GM18517 (cell line): ENCODE data around the gene PPFIA3.

Experiments used
- ATAC-seq: cut with Tn5 transposase; IDR thresholded peaks from one replicate; pipeline ENCODE4 v1.9.1; 2021; ENCODE audit warnings: mild to moderate bottlenecking, moderate library complexity; ENCODE audit not compliant: unreplicated experiment

The PPFIA3 gene

GRCh38 chr19:49102303-49102702 lies 17.0 kb upstream of the PPFIA3 start:
- ATAC-seq: no peak

- no peak for ATAC-seq
Measured at GRCh38 chr19:49103331-49104085, 15.8 kb upstream of the PPFIA3 start.

GRCh38 chr19:49104229-49104864 lies 15.0 kb upstream of the PPFIA3 start:
- ATAC-seq: no peak

GRCh38 chr19:49106648-49107135 lies 12.7 kb upstream of the PPFIA3 start:
- no peak for ATAC-seq

- no peak for ATAC-seq
Measured at GRCh38 chr19:49107625-49108459, 11.5 kb upstream of the PPFIA3 start.

GRCh38 chr19:49109051-49109450 lies 10.3 kb upstream of the PPFIA3 start:
- ATAC-seq: no peak

- ATAC-seq: no peak
Measured at GRCh38 chr19:49109569-49110233, 9.6 kb upstream of the PPFIA3 start.

- ATAC-seq: no peak
Measured at GRCh38 chr19:49110567-49110966, 8.8 kb upstream of the PPFIA3 start.

GRCh38 chr19:49111218-49111998 lies 7.9 kb upstream of the PPFIA3 start:
- no peak for ATAC-seq

- ATAC-seq: peak; percentile 38
Measured at GRCh38 chr19:49113762-49114629, 5.3 kb upstream of the PPFIA3 start, which contains the start of gene LIN7B. LIN7B (plus strand) TSS chr19:49114370; CDS start chr19:49114405, 35 bp downstream.

- no peak for ATAC-seq
Measured at GRCh38 chr19:49114630-49115363, 4.5 kb upstream of the PPFIA3 start.

GRCh38 chr19:49116544-49116943 lies 2.8 kb upstream of the PPFIA3 start:
- ATAC-seq: no peak

GRCh38 chr19:49117677-49118564 lies 1.4 kb upstream of the PPFIA3 start:
- ATAC-seq: no peak

GRCh38 chr19:49118565-49119410 lies 556 bp upstream of the PPFIA3 start, which contains the start of gene C19orf73:
C19orf73 (minus strand) TSS chr19:49119143; CDS start chr19:49119022, 121 bp downstream.
- ATAC-seq: peak; percentile 73

- ATAC-seq: no peak
Measured at GRCh38 chr19:49120325-49120683, 960 bp downstream of the PPFIA3 start.

GRCh38 chr19:49120868-49121267 lies 1.5 kb downstream of the PPFIA3 start:
- ATAC-seq: no peak
